ENCODE data around the gene ITGA7.
"Not testable (repeated sequence)": the region's sequence is repeated elsewhere in the genome, so short reads cannot be mapped to it uniquely, and the experiment has no call there.

ITGA7 gene

GRCh38 chr12:55681142-55682077 is 26.3 kb downstream of the ITGA7 start:
- no peak for DNase-seq (ENCODE audit: low read depth)

GRCh38 chr12:55679691-55680090 is 28.0 kb downstream of the ITGA7 start:
- no peak for DNase-seq (ENCODE audit: low read depth)

- DNase-seq (ENCODE audit: low read depth), result no peak
Observed at GRCh38 chr12:55676707-55677106, 31.0 kb downstream of the ITGA7 start.

GRCh38 chr12:55675666-55676065 is 32.0 kb downstream of the ITGA7 start:
- no peak for DNase-seq (ENCODE audit: low read depth)

GRCh38 chr12:55673638-55674037 is 34.1 kb downstream of the ITGA7 start:
- DNase-seq (ENCODE audit: low read depth), result no peak

- DNase-seq (ENCODE audit: low read depth), result no peak
Observed at GRCh38 chr12:55671746-55672145, 36.0 kb downstream of the ITGA7 start.

GRCh38 chr12:55670276-55670675 is 37.4 kb downstream of the ITGA7 start:
- no peak for DNase-seq (ENCODE audit: low read depth)

GRCh38 chr12:55666508-55666907 is 41.2 kb downstream of the ITGA7 start:
- DNase-seq (ENCODE audit: low read depth), result no peak

GRCh38 chr12:55664826-55665225 is 42.9 kb downstream of the ITGA7 start:
- no peak for DNase-seq (ENCODE audit: low read depth)

- DNase-seq (ENCODE audit: low read depth), result no peak
Observed at GRCh38 chr12:55663391-55663790, 44.3 kb downstream of the ITGA7 start.

GRCh38 chr12:55659486-55660385 is 48.0 kb downstream of the ITGA7 start:
- DNase-seq (ENCODE audit: low read depth), result no peak

- DNase-seq (ENCODE audit: low read depth), result no peak
Observed at GRCh38 chr12:55658635-55659391, 48.9 kb downstream of the ITGA7 start.

- no peak for DNase-seq (ENCODE audit: low read depth)
Observed at GRCh38 chr12:55658212-55658611, 49.5 kb downstream of the ITGA7 start.

GRCh38 chr12:55657212-55657611 is 50.5 kb downstream of the ITGA7 start:
- DNase-seq (ENCODE audit: low read depth), result no peak

GRCh38 chr12:55654511-55655214 is 53.0 kb downstream of the ITGA7 start:
- no peak for DNase-seq (ENCODE audit: low read depth)

- no peak for DNase-seq (ENCODE audit: low read depth)
Observed at GRCh38 chr12:55653031-55653430, 54.7 kb downstream of the ITGA7 start.

GRCh38 chr12:55652352-55652751 is 55.4 kb downstream of the ITGA7 start:
- DNase-seq (ENCODE audit: low read depth), result no peak

GRCh38 chr12:55651299-55651683 is 56.4 kb downstream of the ITGA7 start:
- DNase-seq (ENCODE audit: low read depth), result no peak

- not testable (repeated sequence) for DNase-seq (ENCODE audit: low read depth)
Observed at GRCh38 chr12:55650620-55651298, 56.9 kb downstream of the ITGA7 start.

GRCh38 chr12:55647027-55647426 is 60.7 kb downstream of the ITGA7 start:
- DNase-seq (ENCODE audit: low read depth), result no peak

- DNase-seq (ENCODE audit: low read depth), result no peak
Observed at GRCh38 chr12:55644591-55644990, 63.1 kb downstream of the ITGA7 start.

Data from stimulated activated CD8-positive, alpha-beta memory T cell treated with anti-CD3 and anti-CD28 coated beads, Interleukin-15, amount 100 ng/mL, for 1 hour (primary cell).